AG10803 (cell line): ENCODE data around the gene BAIAP2.

Experiments
- DNase-seq: peaks from one replicate; pipeline ENCODE4 v3.0.0; 2010; ENCODE audit warnings: low read depth
- H3K4me3 ChIP-seq: 2 replicates; pipeline ENCODE4 v1.5.1; 2011; ENCODE audit warnings: mild to moderate bottlenecking, low read length, control low read depth
- CTCF ChIP-seq: conservative IDR thresholded peaks from 2 replicates; pipeline ENCODE4 v1.5.1; 2011; ENCODE audit warnings: mild to moderate bottlenecking, low read length, control low read depth, inconsistent platforms

BAIAP2 gene

GRCh38 chr17:81045590-81046095, 10.7 kb downstream of the BAIAP2 start:
- no peak for DNase-seq
- TF ChIP-seq CTCF = no peak
- no peak overlapping the region for H3K4me3 ChIP-seq

- H3K4me3 ChIP-seq = no peak overlapping the region
- no peak for TF ChIP-seq CTCF
- DNase-seq = no peak
Measured at GRCh38 chr17:81046132-81046769, 11.3 kb downstream of the BAIAP2 start.

- DNase-seq = no peak
- H3K4me3 ChIP-seq = no peak overlapping the region
- TF ChIP-seq CTCF = no peak
Measured at GRCh38 chr17:81046770-81047359, 11.9 kb downstream of the BAIAP2 start.

- no peak for DNase-seq
- H3K4me3 ChIP-seq = no peak overlapping the region
- TF ChIP-seq CTCF = no peak
Measured at GRCh38 chr17:81048827-81049371, 13.9 kb downstream of the BAIAP2 start.

- H3K4me3 ChIP-seq = no peak overlapping the region
- no peak for TF ChIP-seq CTCF
- DNase-seq = no peak
Measured at GRCh38 chr17:81049372-81049911, 14.5 kb downstream of the BAIAP2 start.

- H3K4me3 ChIP-seq = no peak overlapping the region
- DNase-seq = no peak
Measured at GRCh38 chr17:81049973-81050551, 15.1 kb downstream of the BAIAP2 start.

More at GRCh38 chr17:81049973-81050551, 15.1 kb downstream of the BAIAP2 start:
- no peak for TF ChIP-seq CTCF
